IMR-90 (cell line): ENCODE data around the gene ZFAND6. TPM values are rescaled to one million over a fixed set of nuclear protein-coding genes. Genes with fewer than 3 reads are reported as not detected.

Source experiments
- ATAC-seq: fragments of 200-7000 bp; cut with Tn5 transposase; 2 replicates; pipeline ENCODE4 v1.9.1; 2020; ENCODE audit warnings: low read depth, mild to moderate bottlenecking, moderate library complexity
- BruUV-seq: library from RNA; stranded (reverse); fragments of 400-500 nt; replicated peaks from 2 replicates; lab custom pipeline; 2021; lab: Mats Ljungman, UMichigan
- CTCF ChIA-PET: fragments of 300-600 bp; formaldehyde crosslinking; extraction: SDS; loops from one replicate; lab custom pipeline; 2021; ENCODE audit warnings: antibody characterized with exemption; lab: Yijun Ruan, JAX
- POLR2A ChIA-PET: fragments of 300-600 bp; sonication (Branson Sonifier 250); formaldehyde crosslinking; loops from one replicate; lab custom pipeline; 2022; ENCODE audit warnings: antibody characterized with exemption; ENCODE audit not compliant: unreplicated experiment; lab: Charles Lee
- DNase-seq: peaks from one replicate; pipeline ENCODE4 v3.0.0; 2013
- H2AFZ ChIP-seq: replicated peaks from 2 replicates; pipeline ENCODE3; 2013; ENCODE audit warnings: low read length, mild to moderate bottlenecking; ENCODE audit not compliant: poor library complexity
- H2AK5ac ChIP-seq: 2 replicates; pipeline ENCODE4 v1.6.1; 2013; ENCODE audit warnings: low read depth, low read length, inconsistent platforms
- H2AK9ac ChIP-seq: replicated peaks from 2 replicates; pipeline ENCODE3; 2013; ENCODE audit warnings: mild to moderate bottlenecking, low read depth, low read length, moderate library complexity; ENCODE audit not compliant: poor library complexity
- H2BK120ac ChIP-seq: 2 replicates; pipeline ENCODE4 v1.6.1; 2013; ENCODE audit warnings: low read depth, low read length, inconsistent platforms
- H2BK15ac ChIP-seq: 3 replicates; pipeline ENCODE4 v1.6.1; 2013; ENCODE audit warnings: low read depth, low read length, inconsistent platforms
- H2BK20ac ChIP-seq: 2 replicates; pipeline ENCODE4 v1.6.1; 2013; ENCODE audit warnings: low read depth, mild to moderate bottlenecking, inconsistent platforms, low read length, moderate library complexity
- H2BK5ac ChIP-seq: 2 replicates; pipeline ENCODE4 v1.6.1; 2013; ENCODE audit warnings: mild to moderate bottlenecking, low read depth, low read length, inconsistent platforms; ENCODE audit not compliant: poor library complexity, severe bottlenecking
- H3K14ac ChIP-seq: replicated peaks from 2 replicates; pipeline ENCODE4 v1.6.1; 2013; ENCODE audit warnings: low read depth, low read length, inconsistent platforms
- H3K18ac ChIP-seq: 2 replicates; pipeline ENCODE4 v1.6.1; 2013; ENCODE audit warnings: low read depth, low read length, control low read depth
- H3K23ac ChIP-seq: 2 replicates; pipeline ENCODE4 v1.6.1; 2013; ENCODE audit warnings: low read depth, low read length, inconsistent platforms
- H3K27ac ChIP-seq: 2 replicates; pipeline ENCODE4 v1.5.1; 2013; ENCODE audit warnings: mild to moderate bottlenecking, control low read depth, low read length; ENCODE audit not compliant: insufficient read depth
- H3K27me3 ChIP-seq: 2 replicates; pipeline ENCODE4 v1.6.1; 2013; ENCODE audit warnings: low read length; ENCODE audit not compliant: control insufficient read depth, insufficient read depth
- H3K36me3 ChIP-seq: 2 replicates; pipeline ENCODE4 v1.6.1; 2013; ENCODE audit warnings: low read length, mixed read lengths; ENCODE audit not compliant: control insufficient read depth, insufficient read depth
- H3K4ac ChIP-seq: 2 replicates; pipeline ENCODE4 v1.6.1; 2013; ENCODE audit warnings: low read depth, low read length, inconsistent platforms
- H3K4me1 ChIP-seq: 2 replicates; pipeline ENCODE4 v1.6.1; 2013; ENCODE audit warnings: low read length, mixed read lengths; ENCODE audit not compliant: control insufficient read depth, insufficient read depth
- H3K4me2 ChIP-seq: 2 replicates; pipeline ENCODE4 v1.6.1; 2013; ENCODE audit warnings: low read depth, mild to moderate bottlenecking, control low read depth, low read length, moderate library complexity
- H3K4me3 ChIP-seq: 2 replicates; pipeline ENCODE4 v1.5.1; 2013; ENCODE audit warnings: low read depth, mild to moderate bottlenecking, control low read depth, low read length, moderate library complexity; ENCODE audit not compliant: insufficient read depth
- H3K56ac ChIP-seq: 2 replicates; pipeline ENCODE4 v1.6.1; 2013; ENCODE audit warnings: low read length, inconsistent platforms; ENCODE audit not compliant: insufficient read depth; ENCODE audit errors: extremely low read depth
- H3K79me1 ChIP-seq, 2 experiments: 2 replicates each; pipeline ENCODE4 v1.6.1; 2013; ENCODE audit warnings: low read length in 2 of 2, inconsistent platforms in 1 of 2, low read depth in 1 of 2
- H3K9ac ChIP-seq: 2 replicates; pipeline ENCODE4 v1.6.1; 2013; ENCODE audit warnings: low read depth, low read length, control low read depth
- H3K9me1 ChIP-seq: 2 replicates; pipeline ENCODE4 v1.6.1; 2013; ENCODE audit warnings: low read length, inconsistent platforms; ENCODE audit not compliant: insufficient read depth
- H3K9me3 ChIP-seq: 2 replicates; pipeline ENCODE4 v1.6.1; 2013; ENCODE audit warnings: low read length; ENCODE audit not compliant: control insufficient read depth, insufficient read depth
- H4K20me1 ChIP-seq: 2 replicates; pipeline ENCODE4 v1.6.1; 2013; ENCODE audit warnings: low read length, inconsistent platforms; ENCODE audit not compliant: insufficient read depth
- H4K5ac ChIP-seq: 2 replicates; pipeline ENCODE4 v1.6.1; 2013; ENCODE audit warnings: mild to moderate bottlenecking, low read depth, low read length, control low read depth
- H4K8ac ChIP-seq, 2 experiments: 2 replicates each; pipeline ENCODE4 v1.6.1; 2013; ENCODE audit warnings: low read depth in 2 of 2, low read length in 2 of 2, control low read depth in 1 of 2, inconsistent platforms in 1 of 2
- H4K91ac ChIP-seq: 2 replicates; pipeline ENCODE4 v1.6.1; 2013; ENCODE audit warnings: low read depth, low read length, inconsistent platforms; ENCODE audit not compliant: insufficient read depth
- BHLHE40 ChIP-seq: fragments of 150-350 bp; IDR thresholded peaks from 2 replicates; pipeline ENCODE4 v1.6.1; 2016; ENCODE audit warnings: mild to moderate bottlenecking, low read depth, low read length
- CEBPB ChIP-seq: IDR thresholded peaks from 2 replicates; pipeline ENCODE4 v1.6.1; 2012; ENCODE audit warnings: low read depth, low read length, improper control_type of control experiment
- CHD1 ChIP-seq: IDR thresholded peaks from 2 replicates; pipeline ENCODE4 v1.6.1; 2012; ENCODE audit warnings: low read depth, low read length, improper control_type of control experiment
- FOS ChIP-seq: fragments of 150-350 bp; IDR thresholded peaks from 2 replicates; pipeline ENCODE4 v1.6.1; 2016; ENCODE audit warnings: low read depth, low read length
- MAFK ChIP-seq: IDR thresholded peaks from 2 replicates; pipeline ENCODE4 v1.6.1; 2012; ENCODE audit warnings: low read depth, low read length, improper control_type of control experiment
- MXI1 ChIP-seq: IDR thresholded peaks from 2 replicates; pipeline ENCODE4 v1.6.1; 2012; ENCODE audit warnings: low read depth, mild to moderate bottlenecking, low read length, moderate library complexity, borderline replicate concordance
- NFE2L2 ChIP-seq: fragments of 150-350 bp; IDR thresholded peaks from 2 replicates; pipeline ENCODE4 v1.6.1; 2016; ENCODE audit warnings: low read depth, mild to moderate bottlenecking, low read length
- POLR2A ChIP-seq: IDR thresholded peaks from 2 replicates; pipeline ENCODE4 v1.6.1; 2012; ENCODE audit warnings: mild to moderate bottlenecking, low read depth, low read length
- RFX5 ChIP-seq: IDR thresholded peaks from 2 replicates; pipeline ENCODE4 v1.8.0; 2012; ENCODE audit warnings: low read depth, mild to moderate bottlenecking, low read length, moderate library complexity
- SMC3 ChIP-seq: fragments of 150-350 bp; IDR thresholded peaks from 2 replicates; pipeline ENCODE4 v1.6.1; 2016; ENCODE audit warnings: low read depth, mild to moderate bottlenecking, antibody characterized with exemption, low read length, moderate library complexity
- WGBS, 2 experiments: methylation state at CpG; one replicate each; pipeline versions ENCODE4 v1.1.5 to v1.1.7; 2013; ENCODE audit warnings: missing lambda C conversion rate in 2 of 2; ENCODE audit not compliant: insufficient read length in 1 of 2; ENCODE audit errors: extremely low coverage in 2 of 2; 5-methylcytosine and 5-hydroxymethylcytosine counted together
- dilution Hi-C: fragments of 300-500 bp; cut with HindIII; formaldehyde crosslinking; loops from one replicate; pipeline ENCODE4 v1.14.3; 2018; ENCODE audit warnings: low sequenced_read_pairs; ENCODE audit not compliant: unreplicated experiment
- in situ Hi-C: fragments of 300-500 bp; cut with MboI; formaldehyde crosslinking; loops from 3 replicates; pipeline ENCODE4 v1.14.3; 2019; ENCODE audit warnings: low sequenced_read_pairs, inconsistent platforms, mixed read lengths
- intact Hi-C: fragments of 100-400 bp; cut with micrococcal nuclease; formaldehyde crosslinking; loops from 2 replicates; pipeline ENCODE4 v1.10.0; 2022
- polyA plus RNA-seq, 3 experiments: library from polyadenylated mRNA; depleted of rRNA; stranded (reverse); fragments of >200 nt; gene quantifications; 2 replicates each; pipeline ENCODE4 v1.2.3, GENCODE V29; 2012; ENCODE audit warnings: low replicate concordance in 1 of 3
- total RNA-seq: library from RNA; depleted of rRNA; stranded (reverse); fragments of >200 nt; gene quantifications from 2 replicates; pipeline ENCODE4 v1.2.3, GENCODE V29; 2012
- TF ChIP-seq, protein P1 (sequence below): fragments of 150-350 bp; IDR thresholded peaks from 2 replicates; pipeline ENCODE4 v1.6.1; 2016; ENCODE audit warnings: low read depth, mild to moderate bottlenecking, low read length, moderate library complexity, borderline replicate concordance
- TF ChIP-seq, protein P2 (sequence below): conservative IDR thresholded peaks from 2 replicates; pipeline ENCODE4 v1.5.1; 2012; ENCODE audit warnings: mild to moderate bottlenecking, low read depth, low read length, improper control_type of control experiment
- TF ChIP-seq, protein P3 (sequence below): fragments of 150-350 bp; IDR thresholded peaks from 2 replicates; pipeline ENCODE4 v1.6.1; 2017; ENCODE audit warnings: mild to moderate bottlenecking, antibody characterized with exemption, low read length, low read depth

The ZFAND6 gene
- total and polyA plus RNA-seq, 2 of the 4 experiments (the other 2 are of a cell fraction), result 77.5 to 96.4 TPM

DNA sequence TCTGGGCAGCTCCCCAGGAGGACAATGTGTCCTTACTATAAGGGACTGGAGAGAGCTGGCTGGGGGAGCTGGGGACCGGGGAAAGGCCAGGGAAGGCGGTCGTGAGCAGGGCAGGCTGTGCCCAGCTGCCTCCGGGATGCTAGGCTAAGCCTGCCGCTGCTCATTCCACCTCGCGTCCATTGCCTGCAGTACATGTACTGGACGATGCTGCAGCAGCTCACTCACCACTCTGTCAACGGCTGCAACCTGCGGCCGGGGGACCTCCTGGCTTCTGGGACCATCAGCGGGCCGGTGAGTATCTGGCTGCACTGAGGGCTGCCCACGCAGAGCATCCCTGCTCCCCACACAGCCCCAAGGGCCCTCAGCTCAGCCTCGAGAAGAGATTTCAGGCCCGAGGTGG lies 120.5 kb downstream of the ZFAND6 start:
- intact Hi-C loops (loop anchor here (10.0 kb wide), 1 partner anchor 255 kb away; no protein-coding TSS in a partner anchor), in situ Hi-C loops (loop anchor here (10.0 kb wide), 1 partner anchor 275 kb away; no protein-coding TSS in a partner anchor), dilution Hi-C loops (no loop called here)
- Histone ChIP-seq H2BK20ac (peak overlapping the region; percentile 99), H3K9ac (no peak overlapping the region), H3K4me2 (no peak overlapping the region), H3K79me1 (peaks cover 3 to 10% of the 10 kb centered on the region in 2 experiments), H2BK15ac (peak overlapping the region; percentile 99; the same call in 2 of the 3 replicates), H3K23ac (peak overlapping the region; percentile 93), H4K5ac (peak overlapping the region; percentile 86), H2BK120ac (peak overlapping the region; percentile 99), H2BK5ac (peak overlapping the region; percentile 95), H4K20me1 (no peaks in the 10 kb centered on the region), H2AFZ (peak overlapping the region; percentile 72), H3K9me3 (no peaks in the 10 kb centered on the region; the same call in 1 of the 2 replicates), H3K4ac (peak overlapping the region; percentile 98), H3K27ac (peak overlapping the region; percentile 76), H2AK5ac (peak overlapping the region; percentile 99), H3K4me1 (peaks cover 13% of the 10 kb centered on the region), H3K36me3 (peaks cover 31% of the 10 kb centered on the region), H3K4me3 (no peak overlapping the region), H4K91ac (peak overlapping the region; percentile 96), H3K56ac (no peak overlapping the region), H3K18ac (peak overlapping the region; percentile 94), H3K14ac (peak overlapping the region; percentile 98), H3K9me1 (peaks cover 34% of the 10 kb centered on the region), H4K8ac (peak overlapping the region; percentile 79 to 96), H3K27me3 (no peaks in the 10 kb centered on the region), H2AK9ac (peak overlapping the region; percentile 89)
- WGBS, 2 experiments, result 90% methylated on average over 13 of the region's 16 CpGs; no CpG with 5 or more reads in 1 of the 2 experiments
- no TSS peak for BruUV-seq
- DNase-seq (no peak), ATAC-seq (no peak)
- ChIA-PET POLR2A (no interaction called here), CTCF (interaction anchor here (1.0 kb wide), 2 partner anchors 11 to 50 kb away, joined by 3 read pairs; no protein-coding TSS in a partner anchor)
- TF ChIP-seq, protein P1, sequence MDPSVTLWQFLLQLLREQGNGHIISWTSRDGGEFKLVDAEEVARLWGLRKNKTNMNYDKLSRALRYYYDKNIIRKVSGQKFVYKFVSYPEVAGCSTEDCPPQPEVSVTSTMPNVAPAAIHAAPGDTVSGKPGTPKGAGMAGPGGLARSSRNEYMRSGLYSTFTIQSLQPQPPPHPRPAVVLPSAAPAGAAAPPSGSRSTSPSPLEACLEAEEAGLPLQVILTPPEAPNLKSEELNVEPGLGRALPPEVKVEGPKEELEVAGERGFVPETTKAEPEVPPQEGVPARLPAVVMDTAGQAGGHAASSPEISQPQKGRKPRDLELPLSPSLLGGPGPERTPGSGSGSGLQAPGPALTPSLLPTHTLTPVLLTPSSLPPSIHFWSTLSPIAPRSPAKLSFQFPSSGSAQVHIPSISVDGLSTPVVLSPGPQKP, result no peak
- TF ChIP-seq MXI1 (no peak), BHLHE40 (no peak), CHD1 (no peak), POLR2A (no peak), RFX5 (no peak), FOS (no peak), NFE2L2 (no peak), MAFK (no peak), CEBPB (no peak), SMC3 (no peak)
- TF ChIP-seq, protein P2, sequence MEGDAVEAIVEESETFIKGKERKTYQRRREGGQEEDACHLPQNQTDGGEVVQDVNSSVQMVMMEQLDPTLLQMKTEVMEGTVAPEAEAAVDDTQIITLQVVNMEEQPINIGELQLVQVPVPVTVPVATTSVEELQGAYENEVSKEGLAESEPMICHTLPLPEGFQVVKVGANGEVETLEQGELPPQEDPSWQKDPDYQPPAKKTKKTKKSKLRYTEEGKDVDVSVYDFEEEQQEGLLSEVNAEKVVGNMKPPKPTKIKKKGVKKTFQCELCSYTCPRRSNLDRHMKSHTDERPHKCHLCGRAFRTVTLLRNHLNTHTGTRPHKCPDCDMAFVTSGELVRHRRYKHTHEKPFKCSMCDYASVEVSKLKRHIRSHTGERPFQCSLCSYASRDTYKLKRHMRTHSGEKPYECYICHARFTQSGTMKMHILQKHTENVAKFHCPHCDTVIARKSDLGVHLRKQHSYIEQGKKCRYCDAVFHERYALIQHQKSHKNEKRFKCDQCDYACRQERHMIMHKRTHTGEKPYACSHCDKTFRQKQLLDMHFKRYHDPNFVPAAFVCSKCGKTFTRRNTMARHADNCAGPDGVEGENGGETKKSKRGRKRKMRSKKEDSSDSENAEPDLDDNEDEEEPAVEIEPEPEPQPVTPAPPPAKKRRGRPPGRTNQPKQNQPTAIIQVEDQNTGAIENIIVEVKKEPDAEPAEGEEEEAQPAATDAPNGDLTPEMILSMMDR, result no peak
- TF ChIP-seq, protein P3, sequence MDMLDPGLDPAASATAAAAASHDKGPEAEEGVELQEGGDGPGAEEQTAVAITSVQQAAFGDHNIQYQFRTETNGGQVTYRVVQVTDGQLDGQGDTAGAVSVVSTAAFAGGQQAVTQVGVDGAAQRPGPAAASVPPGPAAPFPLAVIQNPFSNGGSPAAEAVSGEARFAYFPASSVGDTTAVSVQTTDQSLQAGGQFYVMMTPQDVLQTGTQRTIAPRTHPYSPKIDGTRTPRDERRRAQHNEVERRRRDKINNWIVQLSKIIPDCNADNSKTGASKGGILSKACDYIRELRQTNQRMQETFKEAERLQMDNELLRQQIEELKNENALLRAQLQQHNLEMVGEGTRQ, result no peak
